22Rv1 (cell line): ENCODE results near the gene RRP36.

Experiments used
- CTCF ChIP-seq: fragments of 450-650 bp; IDR thresholded peaks from 2 replicates; pipeline ENCODE4 v1.5.1; 2017; ENCODE audit warnings: mild to moderate bottlenecking
- ZFX ChIP-seq: fragments of 450-650 bp; IDR thresholded peaks from 2 replicates; pipeline ENCODE4 v1.6.1; 2017; ENCODE audit warnings: antibody characterized with exemption, borderline replicate concordance

- TF ChIP-seq CTCF (no peak), ZFX (no peak)
Observed at GRCh38 chr6:43037706-43038105, 16.3 kb downstream of the RRP36 start.
